GM19397 (cell line): ENCODE results near the gene PLVAP.
"Not testable (repeated sequence)": the region's sequence is repeated elsewhere in the genome, so short reads cannot be mapped to it uniquely, and the experiment has no call there.

ENCODE experiments used
- ATAC-seq: cut with Tn5 transposase; IDR thresholded peaks from one replicate; pipeline ENCODE4 v1.9.1; 2021; ENCODE audit warnings: mild to moderate bottlenecking, moderate library complexity; ENCODE audit not compliant: unreplicated experiment

The PLVAP gene

DNA sequence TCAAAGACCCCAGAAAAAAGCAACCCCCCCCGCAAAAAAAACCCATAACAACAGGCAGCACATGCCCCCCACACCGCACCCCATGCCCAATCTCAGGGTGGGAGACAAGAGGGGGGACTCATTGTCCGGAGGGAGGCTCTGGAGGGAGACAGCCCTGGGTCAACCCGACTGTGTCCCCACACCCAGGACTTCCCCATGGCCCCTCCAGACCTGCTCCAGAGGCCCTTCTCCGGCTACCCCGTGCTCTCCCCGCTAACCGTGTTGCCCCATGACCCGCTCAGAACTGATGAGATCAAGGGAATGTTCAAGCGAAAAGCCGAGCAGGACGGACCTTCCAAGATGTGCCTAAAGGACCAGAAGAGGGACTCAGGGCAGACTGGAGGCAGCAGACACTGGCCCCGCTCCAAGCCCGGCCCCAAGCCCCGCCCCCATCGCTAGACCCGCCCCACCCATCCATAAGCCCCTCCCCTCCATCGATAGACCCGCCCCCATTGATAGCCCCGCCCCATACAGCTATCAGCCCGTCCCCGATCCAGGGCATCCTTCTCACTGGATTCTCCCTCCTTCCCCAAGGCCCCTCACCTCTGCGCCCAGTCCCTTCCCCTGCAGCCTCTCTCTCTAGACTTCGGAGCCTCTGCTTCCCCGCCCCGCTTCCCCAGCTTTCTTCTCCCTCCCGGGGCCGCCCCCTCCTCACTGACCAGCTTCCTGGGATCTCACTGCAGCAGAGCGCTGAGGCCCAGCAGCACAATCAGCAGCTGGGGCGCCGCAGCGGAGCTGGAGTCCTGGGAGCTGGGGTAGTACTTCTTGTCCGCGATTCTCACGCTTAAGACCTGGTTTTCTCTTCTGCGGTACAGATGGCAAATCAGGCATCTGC, 26.1 kb upstream of the PLVAP start:
- ATAC-seq: no peak

DNA sequence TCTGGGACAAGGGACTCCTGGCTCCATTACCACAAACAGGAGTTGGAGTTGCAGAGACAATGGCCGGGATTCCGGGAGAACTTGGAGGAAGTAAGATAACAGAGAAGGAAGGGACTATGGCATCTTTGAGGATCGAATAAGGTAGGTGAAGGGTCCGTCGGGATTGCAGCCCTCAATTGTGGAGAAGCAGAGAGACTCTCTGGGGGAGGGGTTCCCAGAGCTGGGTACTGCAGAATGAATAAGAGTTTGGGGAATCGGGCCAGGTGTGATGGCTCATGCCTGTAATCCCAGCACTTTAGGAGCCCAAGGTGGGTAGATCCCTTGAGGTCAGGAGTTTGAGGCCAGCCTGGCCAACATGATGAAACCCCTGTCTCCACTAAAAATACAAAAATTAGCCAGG, 24.5 kb upstream of the PLVAP start:
- ATAC-seq: no peak

GRCh38 chr19:17398902-17399527, 21.9 kb upstream of the PLVAP start:
- ATAC-seq: no peak

DNA sequence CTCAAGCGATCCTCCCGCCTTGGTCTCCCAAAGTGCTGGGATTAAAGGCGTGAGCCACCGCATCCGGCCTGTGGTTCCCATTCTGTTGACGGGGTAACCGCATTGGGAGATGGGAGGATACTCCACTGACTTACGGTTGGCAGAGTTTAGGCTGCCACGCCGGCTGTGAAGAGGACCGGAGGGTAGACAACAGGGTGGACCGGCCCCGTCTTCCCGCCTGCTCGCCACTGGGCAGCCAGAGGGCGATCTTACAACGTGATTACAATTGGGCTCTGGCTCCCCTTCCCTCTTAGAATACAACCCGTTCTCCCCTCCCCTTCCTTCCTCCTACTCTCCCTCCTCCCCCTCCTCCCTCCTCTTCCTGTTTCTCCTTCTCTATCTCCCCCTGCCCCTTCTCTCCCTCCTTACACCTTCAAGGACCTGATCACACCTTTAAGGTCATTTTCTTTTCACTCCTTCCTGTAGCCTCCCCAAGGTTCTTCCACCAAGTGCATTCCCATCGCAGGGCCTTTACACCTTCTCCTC, 17.8 kb upstream of the PLVAP start:
- no peak for ATAC-seq

GRCh38 chr19:17393914-17394313, 16.8 kb upstream of the PLVAP start, which contains the start of gene CCDC194:
Gene CCDC194, minus strand, starts transcription at chr19:17394196. Its CDS starts 38 bp downstream, at chr19:17394158.
- ATAC-seq: no peak

DNA sequence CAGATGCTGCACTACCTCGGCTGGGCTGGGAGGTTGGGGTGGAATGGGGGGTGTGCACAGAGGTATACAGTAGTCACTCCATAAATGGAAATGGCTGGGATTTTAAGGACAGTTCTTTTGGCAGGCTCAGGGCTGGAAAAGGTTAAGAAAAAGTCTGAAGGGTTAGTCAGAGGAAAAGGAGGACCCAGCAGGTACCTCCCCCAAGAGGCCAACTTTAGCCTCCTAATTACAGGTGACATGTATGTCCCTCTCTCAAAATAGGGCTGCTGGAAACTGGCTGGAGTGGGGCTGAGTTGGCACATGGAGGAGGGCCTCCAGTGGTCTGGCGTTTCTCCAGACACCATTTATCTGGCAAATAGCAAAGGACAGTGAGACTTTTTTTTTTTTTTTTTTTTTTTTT, 15.9 kb upstream of the PLVAP start:
- ATAC-seq: no peak

DNA sequence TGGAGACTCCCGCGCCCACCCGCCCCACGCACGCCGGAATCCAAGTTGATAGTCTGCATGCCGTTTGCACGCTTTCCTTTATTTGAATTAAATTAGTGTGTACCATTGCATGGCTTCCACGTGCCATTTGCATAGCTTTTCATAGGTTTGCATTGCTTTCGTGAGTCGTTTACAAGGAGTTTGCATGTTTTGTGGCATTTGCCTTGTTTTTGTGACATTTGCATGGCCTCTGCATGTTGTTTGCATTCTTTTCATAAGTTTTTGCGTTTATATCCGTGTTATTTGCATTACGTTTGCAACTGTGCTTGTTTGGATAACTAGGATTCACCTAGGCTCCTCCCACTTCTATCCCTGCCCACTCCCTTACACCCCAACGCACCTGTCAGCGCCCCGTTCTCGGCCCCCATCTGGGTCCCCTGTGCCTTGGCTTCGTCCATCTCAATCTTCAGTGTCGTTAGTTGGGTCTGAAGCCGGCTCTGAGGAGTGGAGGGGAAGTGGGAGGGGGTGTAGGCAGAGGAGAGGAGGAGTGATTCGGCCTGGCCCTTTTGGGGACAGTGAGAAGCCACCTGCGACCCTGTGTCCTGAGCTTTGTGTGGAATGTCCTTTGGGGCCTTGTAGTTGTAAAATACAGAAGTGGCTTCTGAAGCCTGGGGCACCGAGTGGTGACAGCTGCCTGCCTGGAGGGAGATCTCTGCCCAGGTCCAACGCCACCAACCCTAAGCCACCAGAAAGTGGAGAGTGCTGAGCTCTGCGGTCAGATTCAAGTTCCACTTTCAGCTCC, 14.4 kb upstream of the PLVAP start:
- ATAC-seq: no peak

- peak; percentile 86 for ATAC-seq
Observed at GRCh38 chr19:17390665-17391370, 13.7 kb upstream of the PLVAP start.

DNA sequence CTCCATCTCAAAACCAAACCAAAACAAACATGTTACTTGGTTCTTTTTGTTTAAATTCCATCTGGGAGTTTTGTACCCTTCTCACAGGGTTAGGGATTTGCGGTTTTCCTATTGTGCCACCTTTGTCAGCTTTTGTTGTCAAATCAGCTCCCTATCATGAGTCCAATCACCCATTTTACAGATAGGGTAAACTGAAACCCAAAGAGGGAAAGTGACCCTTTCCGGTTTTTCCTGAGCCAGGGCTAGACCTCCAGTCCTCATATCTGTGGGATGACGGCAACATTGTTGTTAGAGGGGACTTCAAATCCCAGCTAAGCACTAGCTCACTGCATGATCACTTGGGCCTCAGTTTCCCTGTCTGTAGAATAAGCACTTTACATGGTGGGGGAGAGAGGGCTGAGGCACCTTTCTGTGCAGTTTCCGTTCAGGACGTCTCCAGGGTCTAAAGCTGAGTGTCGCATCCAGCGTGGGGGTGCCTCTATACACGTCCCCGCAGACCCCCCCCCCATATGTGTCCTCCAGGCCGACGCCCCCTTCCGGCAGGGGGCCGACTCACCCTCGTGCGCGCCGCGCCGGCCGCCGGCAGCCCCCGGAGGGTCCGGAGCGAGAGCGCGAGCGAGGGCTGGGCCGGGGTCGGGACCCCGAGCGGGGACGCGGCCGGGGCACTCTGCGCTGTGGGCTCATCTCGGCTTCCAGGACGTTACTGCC, 13.0 kb upstream of the PLVAP start:
- ATAC-seq: no peak

DNA sequence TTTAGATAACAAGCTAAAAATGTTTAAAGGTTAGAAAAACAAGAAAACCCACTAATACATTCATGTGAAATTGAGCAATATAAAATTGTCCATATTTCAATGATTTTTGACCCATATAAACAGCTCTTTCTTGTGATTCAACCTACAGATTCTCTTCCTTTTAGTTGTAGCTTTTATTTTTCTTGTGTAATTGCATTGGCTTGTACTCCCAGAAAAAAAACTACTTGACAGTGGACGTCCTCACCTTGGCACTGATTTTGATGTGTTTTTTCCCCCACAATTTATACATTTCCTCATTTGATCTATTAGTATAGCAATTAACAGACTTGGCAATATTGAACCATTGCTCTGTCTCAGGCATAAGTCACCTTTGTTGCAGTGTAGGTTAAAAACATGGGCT, 12.1 kb upstream of the PLVAP start:
- no peak for ATAC-seq

DNA sequence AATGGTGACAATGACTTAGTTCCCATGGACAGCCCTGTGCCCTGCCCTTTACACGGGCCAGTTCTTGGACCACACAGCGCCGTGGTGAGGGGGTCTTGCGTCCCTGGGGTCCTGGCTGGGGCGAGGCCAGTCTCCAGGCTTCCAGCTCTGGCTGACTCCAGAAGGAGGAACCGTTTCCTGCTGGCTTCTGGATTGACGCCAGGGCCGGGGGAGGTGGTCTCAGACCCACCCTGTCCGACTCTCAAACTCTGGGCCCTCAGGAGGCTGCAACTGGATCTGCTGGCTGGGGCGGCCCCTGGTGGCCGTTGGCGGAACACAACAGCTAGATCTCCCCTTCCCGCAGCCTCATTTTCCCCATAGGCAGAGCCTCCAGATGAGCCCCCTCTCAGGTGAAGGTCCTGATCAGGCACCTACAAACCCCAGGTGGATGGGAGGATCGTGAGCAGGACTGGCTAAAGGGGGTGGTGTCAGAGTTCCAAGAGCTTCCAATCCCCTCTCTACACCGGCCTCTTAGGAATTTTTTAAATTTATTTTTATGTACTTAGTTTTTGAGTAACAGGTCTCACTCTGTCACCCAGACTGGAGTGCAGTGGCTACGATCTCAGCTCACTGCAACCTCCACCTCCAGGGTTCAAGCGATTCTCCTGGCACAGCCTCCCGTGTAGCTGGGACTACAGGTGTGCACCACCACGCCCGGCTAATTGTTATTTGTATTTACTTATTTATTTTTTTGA, 8.9 kb upstream of the PLVAP start:
- no peak for ATAC-seq

- no peak for ATAC-seq
Observed at GRCh38 chr19:17380426-17381138, 3.4 kb upstream of the PLVAP start.

GRCh38 chr19:17379221-17379631, 2.1 kb upstream of the PLVAP start:
- no peak for ATAC-seq

DNA sequence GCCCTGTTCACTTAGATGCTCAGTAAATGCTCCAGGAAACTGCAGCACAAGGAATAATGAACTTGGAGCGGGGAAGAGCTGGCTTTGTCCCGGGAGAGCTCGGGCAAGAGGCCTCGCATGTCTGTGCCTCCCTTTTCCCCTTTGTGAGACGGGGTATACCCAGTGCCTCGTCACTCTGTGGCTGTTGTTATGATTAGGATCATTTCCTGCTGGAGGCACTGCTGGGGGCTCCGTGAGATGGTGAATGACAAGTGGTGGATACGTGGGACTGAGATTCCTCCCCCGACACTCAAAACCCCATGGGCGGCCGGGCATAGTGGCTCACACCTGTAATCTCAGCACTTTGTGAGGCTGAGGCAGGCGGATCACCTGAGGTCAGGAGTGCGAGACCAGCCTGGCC, 1.1 kb upstream of the PLVAP start:
- ATAC-seq: no peak

- ATAC-seq: peak; percentile 69
Observed at GRCh38 chr19:17370026-17370587, 7.0 kb downstream of the PLVAP start.

- no peak for ATAC-seq
Observed at GRCh38 chr19:17365361-17365760, 11.8 kb downstream of the PLVAP start.

DNA sequence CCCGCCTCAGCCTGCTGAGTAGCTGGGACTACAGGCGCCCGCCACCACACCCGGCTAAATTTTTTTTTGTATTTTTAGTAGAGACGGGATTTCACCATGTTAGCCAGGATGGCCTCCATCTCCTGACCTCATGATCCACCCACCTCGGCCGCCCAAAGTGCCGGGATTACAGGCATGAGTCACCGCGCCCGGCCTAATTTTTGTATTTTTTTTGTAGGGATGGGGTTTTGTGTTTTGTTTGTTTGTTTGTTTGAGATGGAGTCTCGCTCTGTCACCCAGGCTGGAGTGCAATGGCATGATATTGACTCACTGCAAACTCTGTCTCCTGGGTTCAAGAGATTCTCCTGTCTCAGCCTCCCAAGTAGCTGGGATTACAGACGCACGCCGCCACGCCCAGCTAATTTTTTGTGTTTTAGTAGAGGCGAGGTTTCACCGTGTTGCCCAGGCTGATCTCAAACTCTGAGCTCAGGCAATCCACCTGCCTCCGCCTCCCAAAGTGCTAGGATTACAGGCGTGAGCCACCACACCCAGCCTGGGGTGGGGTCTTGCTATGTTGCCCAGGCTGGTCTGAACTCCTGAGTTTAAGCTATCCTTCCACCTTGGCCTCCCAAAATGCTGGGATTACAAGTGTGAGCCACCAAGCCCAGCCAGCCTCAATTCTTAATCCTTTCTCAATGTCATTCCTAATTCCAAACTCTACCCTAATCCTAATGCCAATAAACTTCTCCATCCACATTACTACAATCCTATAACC, 13.1 kb downstream of the PLVAP start:
- ATAC-seq: not testable (repeated sequence)
